HG03571 (cell line): ENCODE data around the gene UBE2E1.
"Not testable (repeated sequence)": the region's sequence is repeated elsewhere in the genome, so short reads cannot be mapped to it uniquely, and the experiment has no call there.

Source experiments
- ATAC-seq: cut with Tn5 transposase; IDR thresholded peaks from one replicate; pipeline ENCODE4 v1.9.1; 2021; ENCODE audit not compliant: unreplicated experiment

The UBE2E1 gene

GRCh38 chr3:23843869-23844268 lies 38.1 kb downstream of the UBE2E1 start:
- ATAC-seq, result no peak

GRCh38 chr3:23845326-23846216 lies 39.8 kb downstream of the UBE2E1 start:
- no peak for ATAC-seq

GRCh38 chr3:23849462-23849861 lies 43.7 kb downstream of the UBE2E1 start:
- not testable (repeated sequence) for ATAC-seq

- no peak for ATAC-seq
Observed at GRCh38 chr3:23856286-23856685, 50.5 kb downstream of the UBE2E1 start.

GRCh38 chr3:23859012-23859743 lies 53.4 kb downstream of the UBE2E1 start:
- no peak for ATAC-seq

- ATAC-seq, result no peak
Observed at GRCh38 chr3:23859839-23860382, 54.2 kb downstream of the UBE2E1 start.

GRCh38 chr3:23861689-23862088 lies 55.9 kb downstream of the UBE2E1 start:
- ATAC-seq, result no peak

GRCh38 chr3:23863060-23863459 lies 57.3 kb downstream of the UBE2E1 start:
- ATAC-seq, result no peak

- ATAC-seq, result no peak
Observed at GRCh38 chr3:23864931-23865330, 59.2 kb downstream of the UBE2E1 start.

- peak; percentile 85 for ATAC-seq
Observed at GRCh38 chr3:23865595-23866396, 60.0 kb downstream of the UBE2E1 start.

- ATAC-seq, result no peak
Observed at GRCh38 chr3:23867400-23867799, 61.6 kb downstream of the UBE2E1 start.

GRCh38 chr3:23867838-23868237 lies 62.1 kb downstream of the UBE2E1 start:
- ATAC-seq, result no peak

- ATAC-seq, result no peak
Observed at GRCh38 chr3:23869977-23870662, 64.4 kb downstream of the UBE2E1 start.

- not testable (repeated sequence) for ATAC-seq
Observed at GRCh38 chr3:23870663-23871043, 64.9 kb downstream of the UBE2E1 start.

GRCh38 chr3:23871361-23871760 lies 65.6 kb downstream of the UBE2E1 start:
- not testable (repeated sequence) for ATAC-seq

- ATAC-seq, result no peak
Observed at GRCh38 chr3:23872330-23872729, 66.6 kb downstream of the UBE2E1 start.

GRCh38 chr3:23873941-23874340 lies 68.2 kb downstream of the UBE2E1 start:
- no peak for ATAC-seq

- ATAC-seq, result no peak
Observed at GRCh38 chr3:23874359-23875112, 68.8 kb downstream of the UBE2E1 start.

- no peak for ATAC-seq
Observed at GRCh38 chr3:23875113-23875725, 69.5 kb downstream of the UBE2E1 start.
